Esophagus muscularis mucosa (tissue), 4 donors: ENCODE data around the gene ARG2. TPM values are rescaled to one million over a fixed set of nuclear protein-coding genes. Genes with fewer than 3 reads are reported as not detected.

ENCODE experiments used
- DNase-seq: peaks from one replicate; pipeline ENCODE4 v3.0.0-alpha.2; 2017; ENCODE audit errors: extremely low spot score
- H3K27ac ChIP-seq, 4 donors: fragments of 200-600 bp; sonication (generic); replicated peaks in 1 of 4; 1 replicate in 3 of 4; 2 replicates in 1 of 4; pipeline ENCODE4 v1.5.1; 2016 to 2019; ENCODE audit warnings: mild to moderate bottlenecking in 1 of 4
- H3K27me3 ChIP-seq, 4 donors: fragments of 200-600 bp; sonication (generic); one replicate each; pipeline versions ENCODE4 v1.5.1 to v1.6.0; 2016 to 2019
- H3K36me3 ChIP-seq, 4 donors: fragments of 200-600 bp; sonication (generic); one replicate each; pipeline ENCODE4 v1.5.1; 2016 to 2019
- H3K4me1 ChIP-seq, 4 donors: fragments of 200-600 bp; sonication (generic); one replicate each; pipeline ENCODE4 v1.5.1; 2016 to 2019
- H3K4me3 ChIP-seq, 4 donors: fragments of 200-600 bp; sonication (generic); 1 replicate in 2 of 4; 2 replicates in 2 of 4; pipeline ENCODE4 v1.5.1; 2016 to 2019; ENCODE audit warnings: mild to moderate bottlenecking in 4 of 4, moderate library complexity in 1 of 4
- H3K9me3 ChIP-seq, 4 donors: fragments of 200-600 bp; sonication (generic); 1 replicate in 3 of 4; 2 replicates in 1 of 4; pipeline ENCODE4 v1.5.1; 2016 to 2019
- CTCF ChIP-seq, 3 experiments: fragments of 200-600 bp in 2 of 3; fragments of 450-650 bp in 1 of 3; sonication (generic) in 2 of 3; IDR thresholded peaks; one replicate each; pipeline ENCODE4 v1.5.1; 2017 to 2019; ENCODE audit warnings: antibody characterized with exemption in 3 of 3, mild to moderate bottlenecking in 2 of 3, moderate library complexity in 1 of 3
- EP300 ChIP-seq: sonication (generic); formaldehyde crosslinking; IDR thresholded peaks from one replicate; pipeline ENCODE4 v1.6.1; 2017; ENCODE audit warnings: antibody characterized with exemption
- POLR2A ChIP-seq: fragments of 450-650 bp; IDR thresholded peaks from one replicate; pipeline ENCODE4 v1.6.1; 2017; ENCODE audit warnings: antibody characterized with exemption, moderate library complexity, mild to moderate bottlenecking, low read depth
- POLR2AphosphoS5 ChIP-seq, 2 donors: sonication (generic); formaldehyde crosslinking; IDR thresholded peaks; one replicate each; pipeline ENCODE4 v1.6.1; 2017; ENCODE audit warnings: antibody characterized with exemption in 2 of 2
- WGBS: methylation state at CpG from one replicate; pipeline ENCODE4 v1.1.5; 2018; 5-methylcytosine and 5-hydroxymethylcytosine counted together
- intact Hi-C: fragments of 100-400 bp; cut with DNase I; formaldehyde crosslinking; loops from one replicate; pipeline ENCODE4 v1.15.1; 2023
- total RNA-seq, 4 donors: library from RNA; depleted of rRNA; stranded (reverse); fragments of >200 nt; gene quantifications; one replicate each; pipeline versions ENCODE4 v1.1.0 to v1.2.1, GENCODE V29; 2016

ARG2 gene
- total RNA-seq, 4 donors from 2014 or later, result 5.8 to 15.1 (median 12.9) TPM

GRCh38 chr14:67579636-67580035, 40.1 kb upstream of the ARG2 start:
- DNase-seq, result no peak
- Histone ChIP-seq H3K9me3 (no peaks in the 10 kb centered on the region), H3K27ac (no peak overlapping the region), H3K4me1 (no peaks in the 10 kb centered on the region), H3K36me3 (peaks cover 0 to 64% (median 27%) of the 10 kb centered on the region in 4 donors), H3K4me3 (no peak overlapping the region), H3K27me3 (no peaks in the 10 kb centered on the region)
- intact Hi-C loops, result loop anchor here (10.0 kb wide), 1 partner anchor 125 kb away; the partner anchor contains the start of gene RDH12
- 90% methylated on average over 4 of the region's 7 CpGs for WGBS
- TF ChIP-seq EP300 (no peak), CTCF (IDR thresholded peaks at IDR 0.05) (no peak), POLR2AphosphoS5 (IDR thresholded peaks at IDR 0.05) (no peak), POLR2A (no peak)

- WGBS, result 91% methylated on average over 11 of the region's 11 CpGs
- DNase-seq, result no peak
- no peaks in the 10 kb centered on the region for H3K4me1 ChIP-seq
- intact Hi-C loops, result loop anchor here (10.0 kb wide), 1 partner anchor 124 kb away; the partner anchor contains the start of gene RDH12
- H3K27me3 ChIP-seq, result no peaks in the 10 kb centered on the region
- H3K36me3 ChIP-seq, result peaks cover 0 to 68% (median 32%) of the 10 kb centered on the region in 4 donors
- H3K4me3 ChIP-seq, result no peak overlapping the region
- no peaks in the 10 kb centered on the region for H3K9me3 ChIP-seq
- TF ChIP-seq POLR2AphosphoS5 (IDR thresholded peaks at IDR 0.05) (no peak), CTCF (IDR thresholded peaks at IDR 0.05) (no peak), POLR2A (no peak), EP300 (no peak)
- H3K27ac ChIP-seq, result no peak overlapping the region
Measured at GRCh38 chr14:67580336-67581171, 39.2 kb upstream of the ARG2 start.

- no peak overlapping the region for H3K4me3 ChIP-seq
- no peak for DNase-seq
- H3K4me1 ChIP-seq, result no peaks in the 10 kb centered on the region
- no peaks in the 10 kb centered on the region for H3K9me3 ChIP-seq
- TF ChIP-seq POLR2AphosphoS5 (IDR thresholded peaks at IDR 0.05), result no peak
- no peak for TF ChIP-seq CTCF (IDR thresholded peaks at IDR 0.05)
- no peak for TF ChIP-seq EP300
- no peak for TF ChIP-seq POLR2A
- WGBS, result 86% methylated on average over 1 of the region's 1 CpG
- intact Hi-C loops, result loop anchor here (10.0 kb wide), 1 partner anchor 123 kb away; the partner anchor contains the start of gene RDH12
- no peaks in the 10 kb centered on the region for H3K27me3 ChIP-seq
- H3K27ac ChIP-seq, result no peak overlapping the region
- H3K36me3 ChIP-seq, result peaks cover 0 to 74% (median 36%) of the 10 kb centered on the region in 4 donors
Measured at GRCh38 chr14:67581643-67582042, 38.1 kb upstream of the ARG2 start.

- Histone ChIP-seq H3K4me3 (no peak overlapping the region), H3K27me3 (no peaks in the 10 kb centered on the region), H3K4me1 (no peaks in the 10 kb centered on the region), H3K9me3 (no peaks in the 10 kb centered on the region), H3K36me3 (peaks cover 0 to 76% (median 37%) of the 10 kb centered on the region in 4 donors), H3K27ac (no peak overlapping the region)
- DNase-seq, result no peak
- intact Hi-C loops, result loop anchor here (10.0 kb wide), 1 partner anchor 123 kb away; the partner anchor contains the start of gene RDH12
- WGBS, result 76% methylated on average over 7 of the region's 7 CpGs
- TF ChIP-seq EP300 (no peak), POLR2A (no peak), POLR2AphosphoS5 (IDR thresholded peaks at IDR 0.05) (no peak), CTCF (IDR thresholded peaks at IDR 0.05) (no peak)
Measured at GRCh38 chr14:67582061-67582460, 37.7 kb upstream of the ARG2 start.
